HS-27A (cell line): ENCODE measurements around the gene SAMD8.
A peak's percentile ranks its signal among the peaks of the same experiment; 100 is the strongest.
"Not testable (repeated sequence)": the region's sequence is repeated elsewhere in the genome, so short reads cannot be mapped to it uniquely, and the experiment has no call there.

Experiments
- DNase-seq: peaks from one replicate; pipeline ENCODE4 v3.0.0-alpha.2; 2012; ENCODE audit warnings: low read depth, missing footprints

The SAMD8 gene

DNA sequence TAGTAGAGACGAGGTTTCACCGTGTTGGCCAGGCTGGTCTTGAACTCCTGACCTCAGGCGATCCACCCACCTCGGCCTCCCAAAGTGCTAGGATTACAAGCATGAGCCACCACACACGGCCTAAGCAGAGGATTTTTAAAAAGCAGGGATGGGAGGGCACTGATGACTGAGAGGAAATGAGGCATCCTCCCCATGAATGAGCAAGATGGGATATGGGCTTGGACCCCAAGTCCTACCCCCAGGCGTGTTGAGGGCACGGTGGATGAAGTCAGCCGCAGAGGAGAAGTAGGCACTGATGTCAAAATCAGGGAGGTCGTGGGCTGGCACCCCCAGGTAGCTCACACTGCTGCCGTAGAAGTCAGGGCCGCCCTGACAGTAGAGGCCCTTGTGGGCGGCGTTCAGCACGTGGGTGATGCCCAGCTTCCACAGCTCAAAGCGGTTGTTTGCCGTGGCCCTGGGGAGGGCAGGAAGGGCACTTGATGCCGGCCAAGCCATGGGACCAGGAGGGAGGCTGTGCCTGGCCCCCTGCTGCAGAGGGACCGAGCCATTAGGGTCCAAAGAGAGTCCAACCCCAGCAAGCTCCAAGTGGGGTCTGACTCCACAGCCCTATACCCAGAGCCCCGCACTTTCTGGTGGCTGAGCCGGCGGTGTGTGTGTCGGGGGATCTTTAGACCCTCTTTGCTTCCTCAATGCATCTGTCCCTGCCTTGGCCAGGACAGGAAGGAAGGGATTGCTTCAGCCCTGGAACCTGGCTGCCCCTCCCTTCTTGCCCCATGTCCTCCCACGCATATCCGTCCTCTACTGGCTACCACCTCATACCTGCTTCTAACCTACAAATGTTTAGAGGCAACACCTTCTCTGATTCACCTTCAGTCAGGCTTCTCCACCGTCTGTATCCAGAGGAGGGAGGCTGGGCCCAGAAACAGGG, 3.4 kb upstream of the SAMD8 start:
- DNase-seq = no peak

DNA sequence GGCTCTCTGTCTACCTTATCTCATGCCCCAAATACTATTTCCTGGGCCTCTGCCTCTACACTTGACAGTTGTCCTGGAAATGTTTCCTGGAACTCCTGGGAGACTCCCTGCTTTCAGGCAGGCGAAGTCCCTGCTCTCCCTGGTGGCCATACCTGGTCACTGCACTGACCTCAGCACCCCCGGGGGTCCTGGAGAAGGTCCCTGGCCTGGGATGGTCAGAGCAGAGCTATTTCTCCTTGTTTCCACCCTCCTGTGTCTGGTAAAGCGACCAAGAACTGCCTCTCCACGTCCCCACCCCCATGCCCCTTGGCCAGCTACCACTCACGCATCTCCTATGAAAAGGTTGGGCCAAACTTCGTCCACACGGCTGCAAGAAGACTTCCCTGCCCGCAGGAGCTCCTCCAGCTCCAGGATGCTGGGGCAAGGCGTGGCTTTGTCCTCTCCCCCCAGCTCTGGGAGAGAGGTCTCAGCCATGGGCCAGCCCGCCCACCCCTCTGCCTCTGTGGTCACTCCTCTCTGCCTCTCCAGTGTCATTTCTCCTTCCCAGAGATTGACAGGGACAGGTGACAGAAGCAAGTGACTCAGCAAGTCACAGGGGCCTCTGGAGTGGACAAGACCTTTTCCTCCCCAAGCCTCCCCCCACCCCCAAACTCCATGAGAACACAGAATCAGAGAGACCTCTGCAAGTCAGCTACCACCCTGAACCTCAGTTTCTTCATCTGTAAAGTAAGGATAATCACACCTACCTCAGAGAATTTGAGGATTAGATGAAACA, 2.6 kb upstream of the SAMD8 start:
- DNase-seq = no peak

DNA sequence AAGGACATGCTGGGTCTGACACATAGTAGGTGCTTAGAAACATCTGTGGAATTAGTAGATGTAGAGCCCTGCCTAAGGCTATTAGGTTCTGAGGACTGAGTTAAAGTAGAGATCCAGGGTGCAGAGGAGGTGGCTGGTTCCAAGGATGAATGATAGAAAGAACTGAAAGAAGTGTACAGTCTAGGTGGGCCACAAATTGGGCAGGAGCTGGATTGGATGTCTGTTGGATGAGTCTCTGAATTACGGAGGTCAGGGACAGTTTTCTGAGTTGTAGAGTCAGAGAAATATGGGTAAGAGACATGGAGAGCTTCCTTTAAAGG, 2.0 kb upstream of the SAMD8 start:
- no peak for DNase-seq

DNA sequence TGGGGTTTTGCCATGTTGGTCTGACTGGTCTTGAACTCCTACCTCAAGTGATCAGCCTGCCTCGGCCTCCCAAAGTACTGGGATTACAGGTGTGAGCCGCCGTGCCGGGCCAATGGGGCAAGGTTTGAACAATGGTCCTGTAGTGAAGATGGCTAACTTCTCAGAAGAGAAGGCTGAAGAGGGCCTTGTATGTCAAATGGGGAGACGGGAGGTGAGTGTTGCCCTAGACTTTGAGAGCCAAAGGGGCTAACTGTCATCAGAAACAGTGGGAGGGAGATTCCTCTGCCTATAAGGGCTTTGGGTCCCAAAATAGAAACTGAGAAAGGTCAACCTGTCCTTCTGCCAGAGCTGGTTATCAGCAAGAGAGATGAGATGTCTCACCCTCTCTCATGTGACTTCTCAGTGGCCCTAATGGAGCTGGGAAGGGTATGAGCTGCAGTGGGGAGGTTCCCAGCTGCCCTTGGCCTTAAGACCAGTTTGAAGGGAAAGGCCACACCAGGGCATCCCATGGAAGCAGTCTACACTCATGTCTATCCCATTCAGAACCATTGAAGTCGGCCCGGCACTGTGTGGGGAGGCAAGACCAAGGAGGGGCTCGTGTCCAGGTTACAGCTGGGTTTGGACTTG, 1.3 kb upstream of the SAMD8 start:
- DNase-seq = no peak

DNA sequence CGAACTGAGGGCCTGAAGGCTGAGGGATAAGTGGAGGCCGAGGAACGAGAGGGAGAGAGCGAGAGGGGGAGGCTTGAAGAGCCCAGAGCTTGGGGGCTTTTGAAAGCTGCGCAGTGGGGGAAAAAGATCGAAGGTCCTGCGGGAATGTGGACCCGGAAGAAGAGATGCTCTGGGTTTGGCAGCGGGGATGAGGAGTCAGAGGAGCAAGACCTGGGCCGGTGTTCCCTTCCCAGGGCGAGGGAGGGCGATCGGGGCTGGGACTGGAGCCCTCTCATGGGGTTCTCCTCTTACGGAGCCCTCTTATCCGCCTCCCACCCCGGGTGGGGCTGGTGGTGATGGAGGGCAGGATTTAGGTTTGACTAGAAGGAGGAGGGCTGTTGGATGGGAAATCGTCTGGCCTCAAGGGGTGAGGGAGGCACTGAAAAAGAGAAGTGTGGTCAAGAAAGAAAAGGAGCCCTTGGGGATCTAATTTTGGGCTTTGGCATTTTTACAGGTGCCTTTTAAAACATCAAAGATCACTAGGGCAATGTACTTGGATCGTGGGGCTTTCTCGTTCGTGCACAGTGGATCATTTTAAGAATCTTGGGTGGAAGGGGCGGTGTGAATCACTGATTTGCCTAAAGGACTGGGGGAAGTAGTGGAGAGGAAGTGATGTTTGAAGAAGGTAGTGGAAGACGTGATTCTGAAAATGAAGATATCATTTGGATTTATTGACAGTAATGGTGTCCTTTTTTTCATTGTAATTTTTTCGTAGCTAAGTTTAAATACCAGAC, 637 bp downstream of the SAMD8 start:
- DNase-seq = peak; percentile 27

DNA sequence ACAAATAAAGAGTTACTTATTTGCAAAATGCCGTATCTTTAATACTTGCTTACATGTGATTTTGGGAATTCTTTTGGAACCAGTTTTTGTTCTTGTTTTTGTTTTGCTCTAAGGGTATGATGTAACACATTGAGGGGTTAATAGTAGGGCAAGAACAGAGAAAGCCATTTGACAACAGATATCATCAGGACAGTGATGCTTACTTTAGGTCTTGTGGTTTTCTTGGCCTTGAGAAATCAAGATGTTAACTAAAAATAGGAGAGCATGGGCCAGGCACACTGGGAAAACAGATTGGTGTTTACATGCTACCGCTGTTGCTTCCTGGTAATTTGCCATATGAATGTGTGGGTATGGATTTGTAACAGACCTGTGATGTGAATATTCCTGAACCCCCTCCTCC, 3.7 kb downstream of the SAMD8 start:
- DNase-seq = no peak

DNA sequence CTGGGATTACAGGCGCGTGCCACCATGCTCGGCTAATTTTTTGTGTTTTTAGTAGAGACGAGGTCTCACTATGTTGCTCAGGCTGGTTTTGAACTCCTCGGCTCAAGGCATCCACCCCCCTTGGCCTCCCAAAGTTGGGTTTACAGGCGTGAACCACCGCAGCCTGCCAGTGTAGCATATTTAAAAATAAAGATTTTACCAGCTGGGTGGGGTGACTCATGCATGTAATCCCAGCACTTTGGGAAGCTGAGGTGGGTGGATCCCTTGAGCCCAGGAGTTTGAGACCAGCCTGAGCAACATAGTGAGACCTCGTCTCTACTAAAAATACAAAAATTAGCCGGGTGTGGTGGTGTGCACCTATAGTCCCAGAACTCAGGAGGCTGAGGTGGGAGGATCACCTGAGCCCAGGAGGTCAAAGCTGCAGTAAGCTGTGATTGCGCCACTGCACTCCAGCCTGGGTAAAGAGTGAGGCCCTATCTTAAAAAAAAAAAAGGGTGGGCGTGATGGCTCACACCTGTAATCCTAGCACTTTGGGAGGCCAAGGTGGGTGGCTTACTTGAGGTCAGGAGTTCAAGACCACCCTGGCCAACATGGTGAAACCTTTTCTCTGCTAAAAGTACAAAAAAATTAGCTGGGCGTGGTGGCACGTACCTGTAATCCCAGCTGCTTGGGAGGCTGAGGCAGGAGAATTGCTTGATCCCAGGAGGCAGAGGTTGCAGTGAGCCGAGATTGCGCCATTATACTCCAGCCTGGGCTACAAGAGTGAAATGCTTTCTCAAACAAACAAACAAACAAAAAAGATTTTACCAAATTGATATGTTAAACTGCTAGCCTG, 5.7 kb downstream of the SAMD8 start:
- DNase-seq = not testable (repeated sequence)

DNA sequence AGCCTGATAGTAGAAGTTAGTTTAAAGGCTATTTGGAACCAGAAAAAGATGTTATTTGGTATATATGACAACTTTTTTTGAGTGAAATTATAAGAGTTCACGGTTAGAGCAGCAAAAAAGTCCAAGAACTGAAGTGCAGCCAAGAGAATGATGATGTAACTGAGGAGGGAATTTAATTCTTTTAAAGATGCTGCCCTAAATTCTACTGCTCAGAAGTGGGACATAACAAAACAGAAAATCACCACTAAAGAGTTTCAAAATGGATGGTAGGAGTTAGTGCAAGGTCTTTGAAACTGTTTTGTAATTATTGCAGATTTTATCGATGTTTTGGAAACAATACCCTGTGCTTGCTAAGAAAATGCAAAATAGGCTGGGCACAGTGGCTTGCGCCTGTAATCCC, 6.5 kb downstream of the SAMD8 start:
- DNase-seq = no peak

DNA sequence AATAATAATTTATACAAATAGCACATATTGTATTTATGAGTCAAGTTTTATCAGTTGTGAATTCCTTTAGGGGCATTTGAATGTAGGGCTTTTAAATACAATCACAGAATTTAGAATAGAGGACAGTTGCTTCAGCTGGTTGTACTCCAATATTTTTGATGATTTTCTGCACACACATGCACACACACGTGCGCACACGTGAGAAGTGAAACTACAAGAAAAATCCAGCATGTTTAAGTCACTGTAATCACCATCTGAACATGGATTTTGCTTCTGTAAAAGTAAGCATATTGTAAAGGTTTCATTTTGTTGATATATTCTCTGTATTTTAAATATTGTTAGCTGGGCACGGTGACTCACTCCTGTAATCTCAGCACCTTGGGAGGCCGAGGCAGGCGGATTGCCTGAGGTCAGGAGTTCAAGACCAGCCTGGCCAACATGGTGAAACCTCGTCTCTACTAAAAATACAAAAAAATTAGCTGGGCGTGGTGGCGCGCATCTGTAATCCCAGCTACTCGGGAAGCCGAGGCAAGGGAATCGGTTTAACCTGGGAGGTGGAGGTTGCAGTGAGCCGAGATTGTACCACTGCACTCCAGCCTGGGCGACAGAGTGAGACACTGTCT, 8.1 kb downstream of the SAMD8 start:
- not testable (repeated sequence) for DNase-seq

DNA sequence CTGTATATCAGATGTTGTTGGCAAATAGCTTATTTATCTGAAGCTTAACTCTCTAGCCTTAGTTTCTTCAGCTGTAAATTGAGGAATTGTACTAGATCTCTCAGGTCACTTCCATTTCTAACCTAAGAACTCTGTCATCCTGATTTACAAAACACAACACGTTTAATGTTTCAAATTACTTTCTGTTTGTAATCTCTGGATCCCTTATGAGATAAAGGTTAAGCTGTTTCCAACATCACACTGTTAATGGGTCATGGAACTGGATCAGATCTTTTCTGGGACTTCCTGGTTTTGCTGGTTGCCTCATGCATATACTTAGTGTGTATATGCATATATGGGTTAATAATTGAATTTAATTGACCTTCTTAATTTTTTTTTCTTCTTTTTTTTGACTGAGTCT, 9.9 kb downstream of the SAMD8 start:
- no peak for DNase-seq

DNA sequence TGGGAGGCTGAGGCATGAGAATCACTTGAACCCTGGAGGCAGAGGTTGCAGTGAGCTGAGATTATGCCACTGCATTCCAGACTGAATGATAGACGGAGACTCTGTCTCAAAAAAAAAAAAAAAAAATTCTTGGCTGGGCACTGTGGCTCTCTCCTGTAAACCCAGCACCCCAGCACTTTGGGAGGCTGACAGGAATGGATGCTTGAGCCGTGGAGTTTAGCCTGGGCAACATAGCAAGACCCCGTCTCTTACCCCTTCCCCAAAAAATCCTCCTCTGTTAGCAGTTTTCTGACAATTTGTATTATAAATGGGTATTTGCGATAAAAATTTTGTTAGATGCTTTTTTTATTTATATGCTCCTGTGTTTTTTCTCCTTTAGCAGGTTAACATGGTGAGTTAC, 11.0 kb downstream of the SAMD8 start:
- no peak for DNase-seq

DNA sequence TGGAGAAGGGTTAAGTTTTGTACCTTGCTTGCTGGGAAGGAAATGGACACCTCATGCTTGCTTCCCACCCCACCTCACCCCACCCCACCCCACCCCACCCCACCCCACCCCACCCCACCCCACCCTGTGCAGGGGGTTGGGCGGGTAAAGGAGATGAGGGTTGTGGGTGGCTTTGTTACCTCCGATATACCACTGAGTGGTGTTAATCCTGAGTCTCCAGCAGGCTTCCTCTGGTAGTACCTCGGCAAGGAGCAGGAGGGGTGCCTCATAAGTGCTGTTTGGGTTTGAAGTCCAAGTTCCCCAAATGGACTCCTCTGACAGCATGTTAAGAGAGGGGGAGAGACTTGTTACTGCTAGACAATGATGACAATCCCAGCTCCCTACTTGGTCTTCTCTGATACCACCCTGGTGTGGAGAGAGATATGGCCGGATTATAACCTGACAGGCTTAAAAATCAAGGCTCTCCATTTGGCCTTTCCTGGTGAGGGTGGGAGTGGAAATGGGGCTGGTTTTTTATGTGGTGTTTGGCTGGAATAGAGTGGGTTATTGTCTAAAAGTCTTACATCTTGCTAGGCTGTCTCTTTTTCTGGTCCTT, 11.7 kb downstream of the SAMD8 start:
- DNase-seq = no peak

DNA sequence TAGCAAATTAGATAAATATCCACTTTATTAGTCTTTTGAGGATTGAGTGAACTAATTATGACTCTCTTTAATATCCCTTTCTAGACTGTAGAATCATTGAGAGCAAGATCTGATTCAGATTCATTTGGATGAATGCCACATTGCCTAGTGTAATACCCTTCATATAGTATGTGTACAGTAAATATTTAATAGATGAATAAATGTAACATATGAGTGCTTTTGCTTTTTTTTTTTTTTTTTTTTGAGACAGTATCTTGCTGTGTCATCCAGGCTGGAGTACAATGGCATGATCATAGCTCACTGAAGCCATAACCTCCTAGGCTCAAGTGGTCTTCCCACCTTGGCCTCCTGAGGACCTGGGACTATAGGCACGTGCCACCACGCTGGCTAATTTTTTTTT, 14.8 kb downstream of the SAMD8 start:
- DNase-seq = no peak

DNA sequence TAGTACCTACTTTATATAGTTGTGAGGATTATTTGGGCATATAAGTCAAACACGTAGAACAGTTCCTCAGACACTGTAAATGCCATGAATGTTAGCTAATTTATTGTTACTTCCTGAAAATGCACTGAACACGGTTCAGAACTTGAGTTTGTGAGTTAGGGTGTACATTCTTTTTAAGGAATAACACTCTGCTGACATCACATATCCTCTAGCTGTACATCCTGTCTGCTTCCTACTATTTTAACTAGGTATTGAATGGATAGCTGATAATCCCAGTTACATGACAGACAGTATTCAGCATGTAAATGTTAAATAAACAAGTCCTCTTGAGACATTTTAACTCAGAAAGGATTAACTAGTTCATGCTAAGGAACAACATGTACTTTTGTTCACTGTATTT, 16.0 kb downstream of the SAMD8 start:
- DNase-seq = no peak

DNA sequence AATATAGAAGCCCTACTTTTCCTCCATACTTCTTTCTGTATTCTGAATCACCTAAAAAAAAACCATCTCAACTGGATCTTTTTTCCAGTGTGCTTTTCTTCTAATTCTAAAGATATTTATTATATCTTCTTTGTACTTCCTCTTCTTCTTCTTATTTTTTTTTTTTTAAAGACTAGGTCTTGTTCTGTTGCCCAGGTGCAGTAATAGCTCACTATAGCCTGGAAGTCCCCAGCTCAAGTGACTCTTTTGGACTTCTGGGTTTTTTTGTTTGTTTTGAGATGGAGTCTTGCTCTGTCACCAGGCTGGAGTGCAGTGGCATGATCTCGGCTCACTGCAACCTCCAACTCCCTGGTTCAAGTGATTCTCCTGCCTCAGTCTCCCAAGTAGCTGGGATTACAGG, 17.5 kb downstream of the SAMD8 start:
- not testable (repeated sequence) for DNase-seq

DNA sequence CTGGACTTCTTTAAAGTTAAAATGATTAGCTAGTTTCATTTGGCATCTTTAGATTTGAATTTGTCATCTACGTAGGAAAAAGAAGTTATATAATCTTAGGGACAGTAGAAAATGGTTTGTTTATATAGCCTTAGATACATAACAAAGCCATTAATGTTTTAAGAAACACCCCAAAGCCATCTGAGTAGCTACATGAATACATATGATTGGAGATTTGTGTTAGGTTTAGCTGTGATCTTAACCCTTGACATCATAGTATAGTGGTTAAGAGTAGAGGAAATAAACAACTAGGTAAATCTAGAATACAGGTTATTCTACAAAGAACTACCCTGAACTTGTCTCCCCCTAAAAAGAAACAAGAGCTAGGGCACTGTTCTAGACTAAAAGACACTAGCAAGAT, 18.1 kb downstream of the SAMD8 start:
- no peak for DNase-seq

DNA sequence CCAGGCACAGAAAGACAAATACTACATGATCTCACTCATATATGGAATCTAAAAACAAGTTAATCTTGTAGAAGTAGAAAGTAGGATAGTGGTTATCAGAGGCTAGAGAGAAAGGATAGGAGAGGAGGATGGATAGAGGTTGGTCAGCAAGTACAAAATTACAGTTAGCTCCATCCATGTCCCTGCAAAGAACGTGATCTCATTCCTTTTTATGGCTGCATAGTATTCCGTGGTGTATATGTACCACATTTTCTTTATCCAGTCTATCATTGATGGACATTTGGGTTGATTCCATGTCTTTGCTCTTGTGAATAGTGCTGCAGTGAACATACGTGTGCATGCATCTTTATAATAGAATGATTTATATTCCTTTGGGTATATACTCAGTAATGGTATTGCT, 22.2 kb downstream of the SAMD8 start:
- DNase-seq = not testable (repeated sequence)

DNA sequence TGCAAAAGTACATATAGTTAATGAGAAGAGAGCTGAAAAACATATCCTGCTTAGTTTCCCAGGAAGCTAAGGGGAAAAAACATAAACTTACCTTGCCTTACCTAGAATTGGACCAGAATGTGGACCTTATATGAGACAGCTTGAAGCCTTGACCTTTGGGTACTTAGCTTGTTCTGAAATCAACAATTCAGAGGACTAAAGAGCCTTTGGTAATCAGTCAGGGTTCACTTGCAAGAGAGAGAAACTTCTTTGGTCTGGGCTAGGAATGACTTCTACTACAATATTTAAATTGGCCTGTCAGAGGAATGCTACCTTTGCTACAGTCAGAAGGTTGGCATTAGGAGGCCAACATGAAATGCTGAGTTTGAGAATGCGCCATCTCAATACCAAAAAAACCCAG, 24.9 kb downstream of the SAMD8 start:
- no peak for DNase-seq

DNA sequence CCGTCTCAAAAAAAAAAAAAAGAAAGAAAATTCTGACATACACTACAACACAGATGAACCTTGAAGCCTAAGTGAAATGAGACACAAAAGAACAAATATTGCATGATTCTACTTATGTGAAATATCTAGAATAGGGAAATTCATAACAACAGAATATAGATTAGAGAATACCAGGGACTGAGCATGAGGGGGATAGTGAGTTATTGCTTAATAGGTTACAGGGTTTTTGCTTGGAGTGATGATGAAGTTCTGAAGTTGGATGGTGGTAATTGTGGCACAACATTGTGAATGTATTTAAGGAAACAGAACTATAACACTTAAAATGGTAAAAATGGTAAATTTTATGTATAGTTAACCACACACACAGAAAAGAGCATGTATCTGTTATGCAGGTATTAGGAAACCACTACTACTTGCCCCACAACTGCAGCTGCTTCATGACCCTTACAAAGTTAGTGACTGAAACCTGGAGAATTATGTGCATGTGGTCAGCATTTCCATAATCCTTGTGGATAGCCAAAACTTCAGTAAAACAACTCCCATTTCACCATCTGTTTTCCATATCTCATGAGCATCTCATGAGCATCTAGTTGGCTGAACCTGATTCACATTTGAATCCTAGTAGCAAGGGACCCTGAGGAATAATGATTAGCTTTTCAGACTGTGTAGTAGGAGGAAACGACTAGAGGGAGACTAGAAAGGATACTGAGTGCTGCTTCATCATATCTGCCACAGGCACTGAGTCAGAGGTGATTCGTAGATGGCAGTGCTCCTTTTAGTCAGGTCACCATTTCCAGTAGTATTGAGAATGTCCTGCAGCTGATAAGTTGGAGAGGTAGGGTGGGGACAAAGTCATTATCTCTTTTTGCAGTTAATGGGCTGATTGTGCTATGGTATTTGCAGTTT, 26.3 kb downstream of the SAMD8 start:
- DNase-seq = no peak
